ENCODE measurements around the gene PLAGL2.

GRCh38 chr20:32230707-32231106, 23.2 kb upstream of the PLAGL2 start:
- TF ChIP-seq POLR2AphosphoS5 (IDR thresholded peaks at IDR 0.05) (no peak), POLR2A (IDR thresholded peaks at IDR 0.05) (no peak)
